Astrocyte of the cerebellum (primary cell): ENCODE measurements around the gene DISC1.

Source experiments
- DNase-seq: peaks from one replicate; pipeline ENCODE4 v3.0.0-alpha.2; 2011; ENCODE audit warnings: low read depth
- H3K4me3 ChIP-seq: 2 replicates; pipeline ENCODE4 v1.5.1; 2011; ENCODE audit warnings: mild to moderate bottlenecking, low read depth, low read length, moderate library complexity
- CTCF ChIP-seq: IDR thresholded peaks from 2 replicates; pipeline ENCODE4 v1.5.1; 2012; ENCODE audit warnings: low read length, low read depth, moderate library complexity, mild to moderate bottlenecking; ENCODE audit errors: missing control alignments
- in situ Hi-C: cut with HindIII; loops from 2 replicates; pipeline ENCODE4 v1.10.0; 2017; ENCODE audit warnings: low sequenced_read_pairs

Gene DISC1

GRCh38 chr1:231716879-231717278, 90.3 kb downstream of the DISC1 start:
- in situ Hi-C loops, result no loop called here
- TF ChIP-seq CTCF, result no peak
- DNase-seq, result no peak
- no peak overlapping the region for H3K4me3 ChIP-seq

GRCh38 chr1:231719485-231720183, 93.0 kb downstream of the DISC1 start:
- no peak overlapping the region for H3K4me3 ChIP-seq
- in situ Hi-C loops, result no loop called here
- DNase-seq, result no peak
- no peak for TF ChIP-seq CTCF

- no peak overlapping the region for H3K4me3 ChIP-seq
- in situ Hi-C loops, result no loop called here
- DNase-seq, result no peak
Observed at GRCh38 chr1:231720652-231721325, 94.2 kb downstream of the DISC1 start.

GRCh38 chr1:231721436-231721835, 94.8 kb downstream of the DISC1 start:
- in situ Hi-C loops, result no loop called here

More at GRCh38 chr1:231720652-231721325, 94.2 kb downstream of the DISC1 start:
- no peak for TF ChIP-seq CTCF

GRCh38 chr1:231722356-231722755, 95.8 kb downstream of the DISC1 start:
- no peak overlapping the region for H3K4me3 ChIP-seq
- no peak for DNase-seq
- in situ Hi-C loops, result no loop called here
- no peak for TF ChIP-seq CTCF

More at GRCh38 chr1:231721436-231721835, 94.8 kb downstream of the DISC1 start:
- no peak overlapping the region for H3K4me3 ChIP-seq
- no peak for DNase-seq
- no peak for TF ChIP-seq CTCF

- DNase-seq, result no peak
- in situ Hi-C loops, result no loop called here
- no peak for TF ChIP-seq CTCF
- no peak overlapping the region for H3K4me3 ChIP-seq
Observed at GRCh38 chr1:231723146-231723545, 96.6 kb downstream of the DISC1 start.
